Stimulated activated CD8-positive, alpha-beta memory T cell treated with anti-CD3 and anti-CD28 coated beads, Interleukin-7, amount 100 ng/mL, for 4 hours (primary cell): Measurements from ENCODE around the gene ALOX5.
A peak's percentile ranks its signal among the peaks of the same experiment; 100 is the strongest.
"Not testable (repeated sequence)": the region's sequence is repeated elsewhere in the genome, so short reads cannot be mapped to it uniquely, and the experiment has no call there.

Experiments used
- DNase-seq, 2 donors: peaks; one replicate each; pipeline ENCODE4 v3.0.0-alpha.2; 2020; ENCODE audit warnings: low read depth in 2 of 2

The ALOX5 gene

GRCh38 chr10:45468079-45468478, 94.1 kb downstream of the ALOX5 start:
- no peak for DNase-seq

- DNase-seq = peak; percentile 4 to 9
Observed at GRCh38 chr10:45470098-45471012, 96.3 kb downstream of the ALOX5 start.

GRCh38 chr10:45471059-45471458, 97.0 kb downstream of the ALOX5 start:
- no peak for DNase-seq

GRCh38 chr10:45471531-45472310, 97.7 kb downstream of the ALOX5 start:
- DNase-seq = no peak

- DNase-seq = no peak
Observed at GRCh38 chr10:45473126-45473525, 99.1 kb downstream of the ALOX5 start.

DNA sequence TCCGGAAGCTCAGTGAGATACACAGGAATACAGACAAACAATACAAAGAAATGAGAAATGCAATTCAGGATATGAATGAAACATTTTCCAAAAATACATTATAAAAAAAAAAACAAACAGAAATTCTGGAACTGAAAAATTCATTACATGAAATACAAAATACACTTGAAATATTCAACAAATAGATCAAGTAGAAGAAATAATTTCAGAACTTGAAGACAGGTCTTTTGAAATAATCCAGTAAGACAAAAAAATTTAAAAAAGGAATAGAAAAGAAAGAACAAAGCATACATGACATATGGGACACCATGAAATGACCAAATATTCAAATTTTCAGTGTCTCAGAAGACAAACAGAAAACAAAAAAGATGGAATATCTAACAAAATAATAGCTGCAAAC, 102.5 kb downstream of the ALOX5 start:
- no peak for DNase-seq

DNA sequence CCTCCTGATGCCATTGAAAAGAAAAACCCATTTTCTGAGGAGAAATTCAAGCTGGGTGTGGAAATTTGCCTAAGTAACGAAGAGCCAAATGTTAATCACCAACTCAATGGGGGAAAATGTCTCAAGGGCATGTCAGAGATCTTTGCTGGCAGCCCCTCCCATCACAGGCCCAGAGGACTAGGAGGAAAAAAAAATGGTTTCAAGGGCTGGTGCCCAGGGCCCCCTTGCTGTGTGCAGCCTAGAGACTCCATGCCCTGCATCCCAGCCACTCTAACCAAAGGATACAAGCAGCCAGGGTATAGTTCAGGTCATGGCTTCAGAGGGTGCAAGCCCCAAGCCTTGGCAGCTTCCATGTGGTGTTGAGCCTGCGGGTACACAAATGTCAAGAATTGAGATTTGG, 106.3 kb downstream of the ALOX5 start:
- DNase-seq = no peak

- not testable (repeated sequence) for DNase-seq
Observed at GRCh38 chr10:45481100-45481499, 107.1 kb downstream of the ALOX5 start.

GRCh38 chr10:45483002-45483401, 109.0 kb downstream of the ALOX5 start:
- DNase-seq = no peak

DNA sequence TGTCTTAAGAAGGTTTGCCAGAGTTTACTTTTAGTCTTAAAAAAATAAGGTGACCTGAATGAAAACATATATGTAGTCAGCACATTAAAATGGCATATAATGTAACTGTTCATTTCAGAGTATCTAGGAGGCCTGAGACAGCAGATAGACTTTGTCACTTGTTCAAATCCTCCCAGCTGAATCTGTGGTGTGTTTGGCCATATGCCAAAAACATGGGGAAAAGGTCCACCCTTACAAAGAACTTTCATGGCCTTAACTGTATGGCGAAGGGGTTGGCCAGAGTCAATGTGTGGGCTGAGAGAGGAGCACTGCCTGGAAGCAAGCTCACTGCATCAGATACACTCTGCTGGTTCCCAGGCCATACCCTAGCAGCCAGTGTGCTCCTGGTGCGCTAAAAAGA, 113.7 kb downstream of the ALOX5 start:
- no peak for DNase-seq

DNA sequence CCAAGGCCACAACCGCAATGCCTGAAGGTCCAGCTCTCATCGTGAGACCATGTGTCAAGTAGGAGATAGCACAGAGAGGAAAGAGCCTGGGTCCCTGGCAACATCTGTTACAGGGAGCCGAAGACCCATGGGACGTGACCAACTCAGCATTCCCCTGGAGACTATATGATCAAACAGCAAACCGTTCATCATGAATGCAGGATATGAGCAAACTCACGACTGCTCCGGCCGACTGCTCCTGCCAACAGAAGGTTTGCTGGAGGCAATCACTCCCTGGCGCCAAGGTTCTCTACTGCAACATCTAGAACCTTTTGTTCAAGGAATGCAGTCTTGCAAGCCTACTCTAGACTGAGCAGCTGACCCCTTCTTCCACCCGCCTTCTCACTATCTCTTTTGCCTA, 114.3 kb downstream of the ALOX5 start:
- no peak for DNase-seq

DNA sequence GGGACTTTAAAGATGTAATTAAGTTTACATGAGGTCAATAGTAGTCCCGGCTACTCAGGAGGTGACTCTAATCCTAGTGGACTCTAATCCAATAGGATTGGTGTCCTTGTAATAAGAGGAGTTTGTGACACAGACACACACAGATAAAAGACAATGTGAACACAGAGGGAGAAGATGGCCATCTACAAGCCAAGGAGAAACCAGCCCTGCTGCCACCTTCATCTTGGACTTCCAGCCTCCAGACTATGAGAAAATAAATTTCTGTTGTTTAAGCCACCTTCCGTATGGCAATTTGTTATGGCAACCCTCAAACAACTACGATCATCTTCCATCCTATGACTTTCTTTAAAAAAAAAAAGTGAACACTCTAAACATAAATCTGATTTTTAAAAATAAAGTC, 116.3 kb downstream of the ALOX5 start:
- DNase-seq = no peak

DNA sequence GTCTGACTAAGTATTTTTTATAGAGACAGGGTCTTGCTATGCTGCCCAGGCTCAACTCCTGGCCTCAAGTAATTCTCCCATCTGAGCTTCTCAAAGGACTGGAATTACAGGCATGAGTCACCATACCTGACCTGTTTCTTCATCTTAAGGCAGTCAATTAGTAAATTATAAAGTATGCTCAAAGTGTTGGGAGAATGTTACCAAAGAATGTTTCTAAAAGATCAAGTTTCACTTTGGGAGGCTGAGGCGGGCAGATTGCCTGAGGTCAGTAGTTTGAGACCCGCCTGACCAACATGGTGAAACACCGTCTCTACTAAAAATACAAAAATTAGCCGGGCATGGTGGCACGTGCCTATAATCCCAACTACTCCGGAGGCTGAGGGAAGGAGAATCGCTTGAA, 117.0 kb downstream of the ALOX5 start:
- no peak for DNase-seq
